Activated CD4-positive, alpha-beta T cell treated with anti-CD3 and anti-CD28 coated beads, Interleukin-2, Interleukin-6, amounts not matched to agents 100 ng/mL and 50 ng/mL, durations not matched to agents 16 hours and 8 hours (primary cell): ENCODE results near the gene HBB.

ENCODE experiments used
- DNase-seq: peaks from one replicate; pipeline ENCODE4 v3.0.0-alpha.2; 2020

Gene HBB

GRCh38 chr11:5246772-5247471, 20.1 kb upstream of the HBB start:
- DNase-seq: no peak

GRCh38 chr11:5245155-5245554, 18.3 kb upstream of the HBB start:
- DNase-seq: no peak

GRCh38 chr11:5243816-5244180, 16.9 kb upstream of the HBB start:
- DNase-seq: no peak

GRCh38 chr11:5242933-5243815, 16.3 kb upstream of the HBB start:
- DNase-seq: no peak

- DNase-seq: no peak
Measured at GRCh38 chr11:5242208-5242607, 15.3 kb upstream of the HBB start.

GRCh38 chr11:5241458-5241857, 14.6 kb upstream of the HBB start:
- no peak for DNase-seq

- no peak for DNase-seq
Measured at GRCh38 chr11:5240458-5240857, 13.6 kb upstream of the HBB start.

GRCh38 chr11:5240056-5240455, 13.2 kb upstream of the HBB start:
- no peak for DNase-seq

GRCh38 chr11:5239046-5239445, 12.2 kb upstream of the HBB start:
- no peak for DNase-seq

GRCh38 chr11:5238486-5238885, 11.6 kb upstream of the HBB start:
- no peak for DNase-seq

- no peak for DNase-seq
Measured at GRCh38 chr11:5237420-5237819, 10.5 kb upstream of the HBB start.

- DNase-seq: no peak
Measured at GRCh38 chr11:5235364-5236095, 8.7 kb upstream of the HBB start.

GRCh38 chr11:5234381-5234834, 7.5 kb upstream of the HBB start, which contains the start of gene HBD:
Gene HBD, minus strand, starts transcription at chr11:5234483. Its CDS starts 50 bp downstream, at chr11:5234433.
- DNase-seq: peak; percentile 8

GRCh38 chr11:5233307-5233706, 6.4 kb upstream of the HBB start:
- DNase-seq: no peak

GRCh38 chr11:5232821-5233220, 6.0 kb upstream of the HBB start:
- DNase-seq: no peak

- no peak for DNase-seq
Measured at GRCh38 chr11:5232176-5232575, 5.3 kb upstream of the HBB start.

- no peak for DNase-seq
Measured at GRCh38 chr11:5231111-5231510, 4.2 kb upstream of the HBB start.

- DNase-seq: no peak
Measured at GRCh38 chr11:5230266-5230665, 3.4 kb upstream of the HBB start.

GRCh38 chr11:5229796-5230195, 2.9 kb upstream of the HBB start:
- DNase-seq: no peak

- DNase-seq: no peak
Measured at GRCh38 chr11:5229356-5229755, 2.5 kb upstream of the HBB start.

- DNase-seq: no peak
Measured at GRCh38 chr11:5228124-5228523, 1.3 kb upstream of the HBB start.

GRCh38 chr11:5227681-5228080, 810 bp upstream of the HBB start:
- no peak for DNase-seq

GRCh38 chr11:5225480-5225871, 1.4 kb downstream of the HBB start:
- no peak for DNase-seq
